Cardiac muscle cell (in vitro differentiated cells and primary cell): ENCODE measurements around the gene FAM200C. TPM values are rescaled to one million over a fixed set of nuclear protein-coding genes. Genes with fewer than 3 reads are reported as not detected.

Source experiments
- DNase-seq, 2 donors: peaks; one replicate each; pipeline versions ENCODE4 v3.0.0 to v3.0.0-alpha.2; 2010 to 2017; ENCODE audit warnings: low read depth in 1 of 2, low spot score in 1 of 2
- H3K27ac ChIP-seq: fragments of 200-600 bp; sonication (generic); 2 replicates; pipeline ENCODE4 v1.5.1; 2016
- H3K27me3 ChIP-seq: fragments of 200-600 bp; sonication (generic); 2 replicates; pipeline ENCODE4 v1.6.0; 2016; ENCODE audit warnings: control low read depth
- H3K36me3 ChIP-seq: fragments of 200-600 bp; sonication (generic); 2 replicates; pipeline ENCODE4 v1.5.1; 2016; ENCODE audit warnings: control low read depth
- H3K4me1 ChIP-seq: fragments of 200-600 bp; sonication (generic); 2 replicates; pipeline ENCODE4 v1.8.1; 2017; ENCODE audit warnings: low read depth, mild to moderate bottlenecking, mixed run types
- H3K4me3 ChIP-seq: fragments of 200-600 bp; sonication (generic); 2 replicates; pipeline ENCODE4 v1.5.1; 2016; ENCODE audit warnings: mild to moderate bottlenecking
- H3K9me3 ChIP-seq: fragments of 200-600 bp; sonication (generic); 2 replicates; pipeline ENCODE4 v1.5.1; 2017; ENCODE audit warnings: low read depth, mild to moderate bottlenecking, control low read depth
- CTCF ChIP-seq: IDR thresholded peaks from 2 replicates; pipeline ENCODE4 v1.5.1; 2012; ENCODE audit warnings: low read depth, mild to moderate bottlenecking, low read length
- polyA plus RNA-seq: library from polyadenylated mRNA; unstranded; fragments of >200 nt; fragmentation: Nextera tagmentation; extraction: Ambion mirVana; gene quantifications from 2 replicates; pipeline ENCODE4 v1.2.1, GENCODE V29; 2016
- total RNA-seq: library from RNA; depleted of rRNA; stranded (reverse); fragments of >200 nt; gene quantifications from 2 replicates; pipeline ENCODE4 v1.2.3, GENCODE V29; 2016

FAM200C gene
- total and polyA plus RNA-seq, 2 experiments from 2014 or later: 8.8 to 10.5 TPM

GRCh38 chr5:160375166-160375565, 24.7 kb downstream of the FAM200C start:
- no peak for TF ChIP-seq CTCF
- no peaks in the 10 kb centered on the region for H3K9me3 ChIP-seq
- H3K27me3 ChIP-seq: peaks cover 52% of the 10 kb centered on the region
- no peaks in the 10 kb centered on the region for H3K36me3 ChIP-seq
- H3K4me3 ChIP-seq: no peak overlapping the region
- no peak for DNase-seq
- H3K4me1 ChIP-seq: no peaks in the 10 kb centered on the region
- no peak overlapping the region for H3K27ac ChIP-seq

GRCh38 chr5:160371294-160371693, 28.6 kb downstream of the FAM200C start:
- H3K27ac ChIP-seq: no peak overlapping the region
- H3K36me3 ChIP-seq: no peaks in the 10 kb centered on the region
- no peak overlapping the region for H3K4me3 ChIP-seq
- TF ChIP-seq CTCF: no peak
- H3K4me1 ChIP-seq: no peaks in the 10 kb centered on the region
- no peaks in the 10 kb centered on the region for H3K9me3 ChIP-seq
- peaks cover 68% of the 10 kb centered on the region for H3K27me3 ChIP-seq
- DNase-seq: no peak

- no peaks in the 10 kb centered on the region for H3K4me1 ChIP-seq
- H3K27ac ChIP-seq: no peak overlapping the region
- H3K36me3 ChIP-seq: no peaks in the 10 kb centered on the region
- H3K4me3 ChIP-seq: peak overlapping the region; percentile 36
- no peak for TF ChIP-seq CTCF
- DNase-seq: no peak
- no peaks in the 10 kb centered on the region for H3K9me3 ChIP-seq
- peaks cover 65% of the 10 kb centered on the region for H3K27me3 ChIP-seq
Observed at GRCh38 chr5:160370713-160371034, 29.2 kb downstream of the FAM200C start.

GRCh38 chr5:160369990-160370712, 29.7 kb downstream of the FAM200C start, which contains the start of gene C1QTNF2:
C1QTNF2 (minus strand) TSS chr5:160370626; CDS start chr5:160355011, 15,615 bp downstream.
- Histone ChIP-seq H3K9me3 (no peaks in the 10 kb centered on the region), H3K4me1 (no peaks in the 10 kb centered on the region), H3K27me3 (peaks cover 62% of the 10 kb centered on the region), H3K4me3 (peak within 1 kb of the TSS; percentile 36), H3K36me3 (no peaks in the 10 kb centered on the region), H3K27ac (no peak within 1 kb of the TSS)
- no peak for TF ChIP-seq CTCF
- peak; percentile 64 to 71 for DNase-seq

- TF ChIP-seq CTCF: no peak
- H3K4me1 ChIP-seq: peaks cover 8% of the 10 kb centered on the region
- peaks cover 41% of the 10 kb centered on the region for H3K27me3 ChIP-seq
- DNase-seq: no peak
- H3K9me3 ChIP-seq: no peaks in the 10 kb centered on the region
- H3K27ac ChIP-seq: no peak overlapping the region
- no peak overlapping the region for H3K4me3 ChIP-seq
- H3K36me3 ChIP-seq: no peaks in the 10 kb centered on the region
Observed at GRCh38 chr5:160367885-160368284, 32.0 kb downstream of the FAM200C start.
